Fibroblast of mammary gland (primary cell): ENCODE data around the gene RASGRF2.

Experiments
- DNase-seq: peaks from one replicate; pipeline ENCODE4 v3.0.0-alpha.2; 2010; ENCODE audit warnings: low read depth
- H3K4me3 ChIP-seq: 2 replicates; pipeline ENCODE4 v1.5.1; 2011; ENCODE audit warnings: low read depth, mild to moderate bottlenecking, low read length, moderate library complexity; ENCODE audit not compliant: control insufficient read depth
- TF ChIP-seq, protein P1 (sequence below): conservative IDR thresholded peaks from 2 replicates; pipeline ENCODE4 v1.5.1; 2011; ENCODE audit warnings: low read depth, low read length, inconsistent platforms; ENCODE audit not compliant: control insufficient read depth, insufficient read depth

The RASGRF2 gene

GRCh38 chr5:81134566-81134965, 174.4 kb downstream of the RASGRF2 start:
- DNase-seq: no peak
- TF ChIP-seq, protein P1, sequence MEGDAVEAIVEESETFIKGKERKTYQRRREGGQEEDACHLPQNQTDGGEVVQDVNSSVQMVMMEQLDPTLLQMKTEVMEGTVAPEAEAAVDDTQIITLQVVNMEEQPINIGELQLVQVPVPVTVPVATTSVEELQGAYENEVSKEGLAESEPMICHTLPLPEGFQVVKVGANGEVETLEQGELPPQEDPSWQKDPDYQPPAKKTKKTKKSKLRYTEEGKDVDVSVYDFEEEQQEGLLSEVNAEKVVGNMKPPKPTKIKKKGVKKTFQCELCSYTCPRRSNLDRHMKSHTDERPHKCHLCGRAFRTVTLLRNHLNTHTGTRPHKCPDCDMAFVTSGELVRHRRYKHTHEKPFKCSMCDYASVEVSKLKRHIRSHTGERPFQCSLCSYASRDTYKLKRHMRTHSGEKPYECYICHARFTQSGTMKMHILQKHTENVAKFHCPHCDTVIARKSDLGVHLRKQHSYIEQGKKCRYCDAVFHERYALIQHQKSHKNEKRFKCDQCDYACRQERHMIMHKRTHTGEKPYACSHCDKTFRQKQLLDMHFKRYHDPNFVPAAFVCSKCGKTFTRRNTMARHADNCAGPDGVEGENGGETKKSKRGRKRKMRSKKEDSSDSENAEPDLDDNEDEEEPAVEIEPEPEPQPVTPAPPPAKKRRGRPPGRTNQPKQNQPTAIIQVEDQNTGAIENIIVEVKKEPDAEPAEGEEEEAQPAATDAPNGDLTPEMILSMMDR: no peak
- H3K4me3 ChIP-seq: no peak overlapping the region

- TF ChIP-seq, protein P1: no peak
Observed at GRCh38 chr5:81136557-81136956, 176.4 kb downstream of the RASGRF2 start.

GRCh38 chr5:81137833-81138232, 177.7 kb downstream of the RASGRF2 start:
- H3K4me3 ChIP-seq: no peak overlapping the region
- TF ChIP-seq, protein P1: no peak
- no peak for DNase-seq

More at GRCh38 chr5:81136557-81136956, 176.4 kb downstream of the RASGRF2 start:
- H3K4me3 ChIP-seq: no peak overlapping the region
- DNase-seq: no peak

DNA sequence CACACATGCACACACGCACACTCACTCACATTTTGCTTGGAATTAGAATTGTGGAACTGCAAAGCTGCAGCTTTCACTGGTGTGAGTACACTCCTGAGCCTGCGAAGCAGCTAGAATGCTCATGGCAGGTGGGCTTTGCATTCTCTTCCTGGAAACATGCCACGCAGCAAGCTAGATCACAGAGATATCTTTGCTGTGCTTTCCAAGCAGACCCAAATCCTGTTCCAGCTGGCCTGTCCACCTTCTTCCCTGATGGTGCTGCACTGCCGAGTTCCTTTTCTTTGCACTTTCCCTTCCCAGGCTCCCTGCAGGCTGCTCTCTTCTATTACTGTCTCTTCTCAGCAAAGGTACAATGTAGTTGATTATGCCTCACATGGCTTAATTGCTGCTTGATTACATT, 180.3 kb downstream of the RASGRF2 start:
- DNase-seq: no peak
- no peak overlapping the region for H3K4me3 ChIP-seq
- TF ChIP-seq, protein P1: no peak

DNA sequence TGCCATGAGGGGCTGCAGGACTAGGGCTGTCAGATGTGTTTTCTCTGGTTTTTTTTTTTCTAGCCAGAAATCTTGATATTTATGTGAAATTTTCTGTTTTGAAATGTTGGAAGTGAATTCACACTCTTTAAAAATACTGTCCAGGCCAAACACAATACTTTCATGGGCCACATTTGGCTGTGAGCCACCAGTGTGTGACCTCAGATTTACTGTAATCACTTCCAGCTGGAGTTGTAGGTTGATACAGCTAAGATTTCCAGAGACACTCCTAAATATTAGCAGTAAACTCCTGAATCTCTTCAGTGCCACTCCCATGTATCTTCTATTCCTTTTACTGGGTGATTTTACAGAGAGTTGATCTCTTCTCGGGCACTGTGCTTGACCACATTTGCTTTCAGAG, 180.8 kb downstream of the RASGRF2 start:
- DNase-seq: peak; percentile 85
- TF ChIP-seq, protein P1: no peak
- no peak overlapping the region for H3K4me3 ChIP-seq

DNA sequence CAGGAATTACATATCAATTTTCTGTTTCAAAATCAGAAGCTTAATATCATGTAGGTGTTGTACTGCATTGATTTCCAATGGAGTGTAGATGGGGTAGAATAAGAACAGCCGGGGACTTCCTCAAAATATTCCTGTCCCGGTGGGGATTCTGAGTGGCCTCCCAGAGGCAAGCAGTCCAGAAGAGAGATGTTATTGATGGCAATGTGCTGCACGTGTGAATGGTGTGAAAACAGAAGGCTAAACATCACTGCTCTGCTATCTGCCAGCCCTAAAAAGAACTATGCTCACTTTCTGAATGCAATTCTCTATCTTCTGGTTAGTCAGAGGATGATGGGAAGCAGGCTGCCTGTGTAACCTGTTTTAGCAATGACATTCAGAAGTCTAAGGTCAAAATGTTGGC, 181.9 kb downstream of the RASGRF2 start:
- no peak for DNase-seq
- TF ChIP-seq, protein P1: no peak
- no peak overlapping the region for H3K4me3 ChIP-seq

DNA sequence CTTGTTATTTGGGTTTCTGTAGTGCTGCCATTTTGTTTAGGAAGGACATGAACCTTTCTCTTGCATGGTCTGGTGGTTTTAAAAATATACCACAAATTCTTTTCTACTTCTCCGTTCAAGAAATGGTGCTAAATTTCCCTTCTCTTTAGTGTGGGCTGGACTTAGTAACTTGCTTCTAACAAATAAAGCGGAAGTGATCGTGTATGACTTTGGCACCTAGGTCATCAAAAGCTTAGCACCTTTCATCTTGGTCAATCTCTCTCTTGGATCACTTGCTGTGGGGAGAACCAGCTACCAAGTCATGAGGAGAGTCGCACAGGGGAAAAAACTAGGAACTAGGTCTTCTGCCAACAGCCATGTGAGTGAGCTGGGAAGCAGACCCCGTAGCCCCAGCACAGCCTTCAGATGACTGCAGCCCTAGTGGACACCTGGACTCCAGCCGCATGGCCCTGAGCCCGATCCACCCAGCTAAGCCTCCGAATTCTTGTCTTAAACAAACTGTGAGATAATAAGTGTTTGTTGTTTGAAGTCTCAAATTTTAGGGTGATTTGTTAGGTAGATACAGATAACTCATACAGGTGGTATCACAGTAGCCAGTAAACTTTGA, 185.3 kb downstream of the RASGRF2 start:
- H3K4me3 ChIP-seq: no peak overlapping the region
- TF ChIP-seq, protein P1: no peak
- no peak for DNase-seq
